COLO829 (cell line): Measurements from ENCODE around the gene TSPAN9.

ENCODE experiments used
- DNase-seq: peaks from one replicate; pipeline ENCODE4 v3.0.0; 2012; ENCODE audit warnings: low spot score

TSPAN9 gene

GRCh38 chr12:3141339-3142321 is 64.5 kb downstream of the TSPAN9 start:
- DNase-seq: no peak

DNA sequence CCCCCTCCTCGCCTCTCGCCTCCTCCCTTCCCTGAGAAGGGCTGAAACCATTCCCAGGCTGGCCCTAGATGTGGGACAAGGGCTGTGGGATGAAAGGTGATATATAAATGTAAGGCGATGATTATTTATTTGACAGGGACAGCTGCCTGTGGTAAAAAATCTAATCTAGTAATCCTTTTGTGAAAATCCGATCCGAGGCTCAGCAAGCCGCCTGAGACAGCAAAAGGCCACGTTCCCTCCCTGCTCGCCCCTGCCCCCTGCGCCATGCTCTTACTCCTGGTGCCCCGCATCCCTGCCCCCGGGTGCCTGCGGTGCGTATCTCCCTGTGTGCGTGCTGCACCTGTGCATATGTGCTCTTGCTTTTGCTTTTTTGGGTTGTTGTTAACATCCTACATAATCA is 65.2 kb downstream of the TSPAN9 start:
- DNase-seq: no peak

DNA sequence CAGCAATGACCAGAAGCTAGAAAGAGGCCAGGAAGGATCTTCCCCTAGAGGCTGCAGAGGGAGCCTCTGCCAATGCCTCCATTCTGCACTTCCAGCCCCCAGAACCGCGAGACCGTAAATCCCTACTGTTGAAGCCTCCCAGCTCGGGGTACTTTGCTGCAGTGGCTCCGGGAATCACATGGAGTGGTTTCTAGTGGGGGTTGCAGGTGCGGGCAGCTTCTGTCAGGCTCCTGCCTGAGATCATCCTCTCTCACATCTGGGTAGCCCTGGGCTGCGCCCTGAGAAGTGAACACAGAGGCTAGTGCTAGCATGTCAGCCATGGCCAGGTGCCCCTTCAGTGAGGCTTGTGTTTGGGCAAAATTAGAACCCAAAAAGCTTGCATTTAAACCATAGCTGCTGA is 67.3 kb downstream of the TSPAN9 start:
- no peak for DNase-seq

- DNase-seq: no peak
These were observed 67.9 kb downstream of the TSPAN9 start for GRCh38 chr12:3145033-3145432.

- DNase-seq: no peak
These were observed 68.5 kb downstream of the TSPAN9 start for GRCh38 chr12:3145546-3146310.

DNA sequence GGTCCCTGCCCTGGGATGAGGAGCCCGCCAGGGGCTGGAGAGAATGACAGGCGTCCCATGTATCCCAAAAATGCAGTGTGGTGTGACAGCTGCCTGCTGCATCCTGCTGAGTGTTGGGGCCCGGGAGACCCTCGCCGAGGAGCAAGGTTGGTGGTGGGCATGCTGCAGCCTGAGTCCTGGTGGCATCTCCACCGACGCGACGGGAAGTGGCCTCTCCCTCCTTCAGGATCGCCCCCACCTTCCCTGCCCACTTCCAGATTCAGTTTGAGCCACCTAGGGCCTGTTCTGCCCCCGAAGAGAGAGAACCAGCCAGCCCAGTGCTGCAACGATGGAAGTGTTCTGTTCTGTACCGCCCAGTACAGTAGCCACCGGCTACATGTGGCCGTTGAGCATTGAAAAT is 70.1 kb downstream of the TSPAN9 start:
- no peak for DNase-seq

DNA sequence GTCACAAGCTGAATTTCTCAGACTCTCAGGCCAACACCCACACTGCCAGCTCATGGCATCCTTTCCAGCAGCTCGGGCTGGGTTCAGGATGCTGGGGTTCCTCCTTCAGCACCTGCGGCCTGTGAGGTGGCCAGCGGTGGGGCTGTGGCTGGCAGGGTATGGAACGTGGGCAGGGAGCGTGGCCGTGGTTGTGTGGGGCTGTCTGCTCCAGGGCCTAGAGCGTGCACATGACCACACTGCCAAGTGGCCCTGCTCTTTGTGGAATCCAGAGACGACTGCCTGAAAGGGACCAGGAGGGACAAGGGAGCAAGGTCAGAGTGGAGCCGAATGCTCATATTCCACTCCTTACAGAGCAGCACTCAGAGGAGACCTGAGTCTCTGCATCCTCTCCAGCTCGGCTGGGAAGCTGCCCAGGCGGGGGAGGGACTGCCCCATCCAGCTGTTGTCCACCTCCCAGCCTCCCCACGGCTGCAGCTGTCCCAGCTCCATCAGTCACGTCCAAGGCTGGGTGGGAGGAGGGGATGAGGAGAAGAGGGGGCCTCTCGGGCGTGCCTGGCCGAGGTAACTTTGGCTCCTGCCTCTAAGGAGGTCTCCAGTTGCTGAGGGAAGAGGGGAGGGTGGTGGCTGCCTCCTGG is 71.3 kb downstream of the TSPAN9 start:
- no peak for DNase-seq

DNA sequence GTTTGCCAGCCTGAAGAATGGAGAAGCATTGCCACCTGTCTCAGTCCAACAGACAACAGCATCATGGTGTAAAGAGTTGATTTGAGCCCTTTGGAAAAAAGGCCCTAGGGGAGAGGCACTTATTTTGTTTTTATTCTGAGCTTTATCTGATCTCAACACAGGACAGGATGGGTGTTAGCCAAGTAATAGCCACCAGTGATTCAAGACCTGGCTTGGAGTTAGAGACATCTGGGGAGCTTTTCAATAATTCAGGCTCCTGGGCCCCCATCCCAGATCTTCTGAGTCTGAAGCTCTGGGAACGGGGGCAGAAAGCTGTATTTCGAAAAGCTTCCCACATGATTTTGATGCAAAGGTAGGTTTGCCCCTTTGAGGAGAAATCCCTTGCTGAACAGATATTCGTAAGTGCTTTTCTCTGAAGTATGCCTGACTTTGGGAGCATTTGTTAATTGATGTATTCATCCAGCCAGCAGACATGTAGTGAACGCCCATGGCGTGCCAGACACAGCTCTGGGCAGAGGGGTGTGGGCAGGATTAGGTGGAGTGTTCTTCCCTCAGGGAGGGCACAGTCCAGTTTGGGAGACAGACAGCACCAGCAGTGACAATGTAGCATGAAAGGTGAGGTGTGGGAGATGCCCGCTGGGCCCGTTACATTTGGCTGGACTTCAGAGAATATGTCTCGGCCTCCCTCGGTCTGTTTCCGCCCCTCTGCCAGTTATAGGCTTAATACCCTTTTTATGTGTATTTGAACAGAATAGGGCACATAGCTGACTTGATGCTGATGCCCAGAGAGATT is 72.5 kb downstream of the TSPAN9 start:
- DNase-seq: no peak

DNA sequence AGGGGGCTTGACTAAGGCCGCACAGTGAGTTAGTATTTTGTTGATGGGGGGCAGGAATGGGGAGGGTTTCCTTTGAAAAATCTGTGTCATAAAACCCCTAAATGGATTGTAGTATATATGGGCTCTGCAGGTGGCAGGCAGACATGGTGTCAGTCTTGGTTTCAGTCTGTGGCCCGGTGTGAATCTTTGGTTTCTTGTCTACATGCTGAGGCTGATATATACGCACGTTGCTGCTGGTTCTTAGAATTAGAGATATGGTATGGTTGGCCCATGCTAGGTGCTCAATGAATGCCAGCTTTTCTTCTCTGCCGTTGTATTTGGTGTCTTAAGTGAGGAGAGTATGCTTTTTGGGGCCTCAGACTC is 73.1 kb downstream of the TSPAN9 start:
- DNase-seq: no peak

GRCh38 chr12:3150931-3151835 is 74.0 kb downstream of the TSPAN9 start:
- no peak for DNase-seq

GRCh38 chr12:3152011-3152511 is 74.9 kb downstream of the TSPAN9 start:
- DNase-seq: no peak

- no peak for DNase-seq
These were observed 75.7 kb downstream of the TSPAN9 start for GRCh38 chr12:3152892-3153291.

DNA sequence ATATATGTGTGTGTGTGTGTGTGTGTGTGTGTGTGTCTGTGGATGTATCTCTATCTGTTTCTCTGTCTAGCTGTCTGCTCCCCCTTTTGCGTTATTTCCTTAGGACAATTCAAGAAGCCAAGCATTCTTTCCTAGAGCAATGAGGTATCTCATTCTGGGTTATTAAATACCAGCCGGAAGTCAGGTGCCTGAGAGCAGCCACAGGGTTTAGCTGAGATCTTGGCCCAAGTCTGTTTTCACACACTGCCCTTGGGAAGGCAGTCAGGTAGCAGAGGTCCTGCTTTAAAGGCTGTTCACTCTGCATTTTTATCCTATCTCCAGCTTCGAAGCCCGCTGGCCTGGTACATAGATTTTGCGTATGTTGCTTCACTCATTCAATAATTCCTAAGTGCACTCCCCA is 76.8 kb downstream of the TSPAN9 start:
- no peak for DNase-seq

DNA sequence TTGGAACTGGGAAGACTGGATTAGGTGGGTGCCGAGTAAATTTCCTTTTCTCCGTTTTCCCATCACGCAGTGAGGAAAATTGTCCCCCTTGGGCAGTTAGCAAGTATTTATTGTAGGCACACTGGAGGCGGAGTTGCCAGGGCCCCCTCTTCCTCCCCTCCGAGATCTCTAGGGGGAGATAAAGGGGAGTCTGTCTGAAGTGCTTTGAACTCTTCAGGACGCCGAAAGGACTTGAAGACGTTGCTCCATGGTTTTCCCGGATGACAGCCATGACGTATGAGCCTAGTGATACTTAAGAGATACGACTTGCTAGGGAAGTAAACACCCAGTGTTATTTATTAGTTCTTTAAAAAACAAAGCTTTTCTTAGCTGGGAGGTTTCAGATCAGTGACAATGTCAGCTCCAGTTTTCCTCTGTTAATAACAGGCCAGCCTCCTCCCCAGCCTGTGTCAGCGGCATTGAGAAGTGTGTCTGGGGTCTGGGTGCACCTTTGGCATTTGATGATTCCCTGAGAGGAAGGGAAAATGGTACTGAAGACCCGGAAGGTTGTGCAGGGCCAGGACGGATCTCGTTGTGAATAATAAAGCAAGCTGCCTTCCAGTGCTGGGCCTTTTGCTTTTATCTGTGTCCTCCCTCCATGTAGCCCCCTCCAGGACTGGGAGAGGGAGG is 78.7 kb downstream of the TSPAN9 start:
- DNase-seq: no peak

GRCh38 chr12:3157581-3158323 is 80.6 kb downstream of the TSPAN9 start:
- no peak for DNase-seq

GRCh38 chr12:3158851-3159465 is 81.8 kb downstream of the TSPAN9 start:
- DNase-seq: no peak

DNA sequence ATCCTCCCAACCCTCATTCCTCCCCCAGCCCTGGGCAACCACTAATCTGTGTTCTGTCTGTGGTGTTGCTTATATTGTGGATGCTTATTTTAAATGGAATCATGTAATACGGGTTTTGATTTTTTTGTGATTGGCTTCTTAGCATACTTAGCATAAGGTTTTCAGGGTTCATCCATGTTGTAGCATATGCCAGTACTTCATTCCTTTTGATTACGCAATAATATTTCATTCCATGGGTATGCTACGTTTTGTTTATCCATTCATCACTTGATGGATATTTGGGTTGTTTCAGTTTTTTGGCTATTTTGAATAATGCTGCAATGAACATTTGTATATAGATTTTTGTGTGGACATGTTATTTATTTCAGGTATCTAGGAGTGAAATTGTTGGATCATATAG is 82.9 kb downstream of the TSPAN9 start:
- DNase-seq: no peak

- DNase-seq: no peak
These were observed 84.7 kb downstream of the TSPAN9 start for GRCh38 chr12:3161861-3162260.
